ENCODE results near the gene TLN1.

TLN1 gene

GRCh38 chr9:35759795-35760194 is 27.8 kb upstream of the TLN1 start:
- Histone ChIP-seq H3K27ac (no peak overlapping the region), H3K9ac (no peak overlapping the region), H3K9me3 (ENCODE audit: control insufficient read depth, low read length) (no peaks in the 10 kb centered on the region), H3K36me3 (ENCODE audit: control insufficient read depth, insufficient read depth, low read length) (no peaks in the 10 kb centered on the region), H3K4me3 (ENCODE audit: low read depth, low read length) (no peak overlapping the region), H3K79me2 (no peaks in the 10 kb centered on the region), H3K4me1 (no peaks in the 10 kb centered on the region), H3K27me3 (ENCODE audit: control insufficient read depth, insufficient read depth, low read length) (no peaks in the 10 kb centered on the region), H2AFZ (no peak overlapping the region), H3K4me2 (ENCODE audit: low read length) (no peak overlapping the region)
- no peak for TF ChIP-seq CTCF (IDR thresholded peaks at IDR 0.05)

GRCh38 chr9:35758475-35759050 is 26.6 kb upstream of the TLN1 start:
- no peaks in the 10 kb centered on the region for H3K36me3 ChIP-seq (ENCODE audit: control insufficient read depth, insufficient read depth, low read length)
- no peaks in the 10 kb centered on the region for H3K9me3 ChIP-seq (ENCODE audit: control insufficient read depth, low read length)
- no peaks in the 10 kb centered on the region for H3K4me1 ChIP-seq
- H2AFZ ChIP-seq: no peak overlapping the region
- H3K79me2 ChIP-seq: no peaks in the 10 kb centered on the region
- TF ChIP-seq CTCF (IDR thresholded peaks at IDR 0.05): no peak
- H3K4me2 ChIP-seq (ENCODE audit: low read length): no peak overlapping the region
- no peak overlapping the region for H3K27ac ChIP-seq
- H3K27me3 ChIP-seq (ENCODE audit: control insufficient read depth, insufficient read depth, low read length): no peaks in the 10 kb centered on the region
- H3K4me3 ChIP-seq (ENCODE audit: low read depth, low read length): no peak overlapping the region
- H3K9ac ChIP-seq: no peak overlapping the region

- no peaks in the 10 kb centered on the region for H3K27me3 ChIP-seq (ENCODE audit: control insufficient read depth, insufficient read depth, low read length)
- H3K79me2 ChIP-seq: no peaks in the 10 kb centered on the region
- TF ChIP-seq CTCF (IDR thresholded peaks at IDR 0.05): no peak
- no peaks in the 10 kb centered on the region for H3K36me3 ChIP-seq (ENCODE audit: control insufficient read depth, insufficient read depth, low read length)
- H3K9me3 ChIP-seq (ENCODE audit: control insufficient read depth, low read length): no peaks in the 10 kb centered on the region
- no peak overlapping the region for H3K27ac ChIP-seq
- H3K4me2 ChIP-seq (ENCODE audit: low read length): peak overlapping the region; percentile 96
- peak overlapping the region; percentile 72 for H3K4me3 ChIP-seq (ENCODE audit: low read depth, low read length)
- H3K9ac ChIP-seq: no peak overlapping the region
- H2AFZ ChIP-seq: no peak overlapping the region
- no peaks in the 10 kb centered on the region for H3K4me1 ChIP-seq
Observed at GRCh38 chr9:35757892-35758275, 25.9 kb upstream of the TLN1 start.

DNA sequence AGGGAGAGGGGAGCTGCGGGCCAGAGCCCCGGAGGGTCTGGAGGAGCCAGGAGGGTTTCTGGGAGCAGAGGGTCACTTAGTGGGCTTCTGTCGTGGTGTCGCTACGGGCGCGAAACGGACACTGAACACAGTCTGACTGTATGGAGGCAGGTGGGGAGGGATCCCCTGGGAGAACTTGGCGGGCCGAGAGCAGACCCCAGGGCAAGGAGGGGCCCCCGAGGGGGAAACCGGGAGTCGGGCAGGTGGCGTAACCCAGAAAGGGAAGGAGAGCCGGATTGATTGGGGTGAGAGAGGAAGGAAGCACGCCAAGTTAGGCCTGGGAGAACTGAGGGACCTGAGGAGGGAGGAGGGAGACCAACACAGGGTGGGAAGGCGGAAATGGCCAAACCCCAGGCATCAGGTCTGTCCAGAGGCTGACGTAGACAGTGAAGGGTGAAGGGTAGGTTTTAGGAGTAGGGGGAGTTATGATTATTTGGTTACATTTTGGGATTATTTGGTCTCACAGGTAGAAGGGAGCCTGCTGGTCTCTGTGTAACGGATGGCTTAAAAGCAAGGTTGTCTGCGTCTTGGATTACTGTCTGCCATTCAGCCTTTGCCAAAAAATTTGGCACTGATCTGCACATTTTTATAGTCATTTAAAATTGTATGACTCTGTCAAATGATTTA is 25.4 kb upstream of the TLN1 start:
- Histone ChIP-seq H3K9me3 (ENCODE audit: control insufficient read depth, low read length) (no peaks in the 10 kb centered on the region), H3K79me2 (no peaks in the 10 kb centered on the region)

More for the DNA sequence above, 25.4 kb upstream of the TLN1 start:
- H3K4me1 ChIP-seq: no peaks in the 10 kb centered on the region
- peak overlapping the region; percentile 96 for H3K4me2 ChIP-seq (ENCODE audit: low read length)
- peak overlapping the region; percentile 72 for H3K4me3 ChIP-seq (ENCODE audit: low read depth, low read length)
- H3K36me3 ChIP-seq (ENCODE audit: control insufficient read depth, insufficient read depth, low read length): no peaks in the 10 kb centered on the region
- peak overlapping the region; percentile 19 for H3K9ac ChIP-seq
- H2AFZ ChIP-seq: peak overlapping the region; percentile 65
- H3K27me3 ChIP-seq (ENCODE audit: control insufficient read depth, insufficient read depth, low read length): no peaks in the 10 kb centered on the region
- no peak for TF ChIP-seq CTCF (IDR thresholded peaks at IDR 0.05)
- H3K27ac ChIP-seq: peak overlapping the region; percentile 83
